HG02571 (cell line): ENCODE data around the gene FGA.

ENCODE experiments used
- ATAC-seq: cut with Tn5 transposase; IDR thresholded peaks from one replicate; pipeline ENCODE4 v1.9.1; 2021; ENCODE audit warnings: mild to moderate bottlenecking, moderate library complexity; ENCODE audit not compliant: unreplicated experiment

FGA gene

GRCh38 chr4:154590329-154591006 lies at the start of gene FGA:
Gene FGA, minus strand, starts transcription at chr4:154590742. Its CDS starts 55 bp downstream, at chr4:154590687.
- ATAC-seq: no peak

GRCh38 chr4:154634058-154634457 lies 43.5 kb upstream of the FGA start:
- no peak for ATAC-seq

- no peak for ATAC-seq
Measured at GRCh38 chr4:154631828-154632227, 41.3 kb upstream of the FGA start.

GRCh38 chr4:154630324-154630723 lies 39.8 kb upstream of the FGA start:
- ATAC-seq: no peak

GRCh38 chr4:154626793-154627484 lies 36.4 kb upstream of the FGA start:
- peak; percentile 91 for ATAC-seq

- ATAC-seq: no peak
Measured at GRCh38 chr4:154625971-154626370, 35.4 kb upstream of the FGA start.

- ATAC-seq: no peak
Measured at GRCh38 chr4:154623995-154624394, 33.5 kb upstream of the FGA start.

- no peak for ATAC-seq
Measured at GRCh38 chr4:154623436-154623835, 32.9 kb upstream of the FGA start.

GRCh38 chr4:154622598-154622997 lies 32.1 kb upstream of the FGA start:
- ATAC-seq: peak; percentile 44

GRCh38 chr4:154620111-154620510 lies 29.6 kb upstream of the FGA start:
- ATAC-seq: no peak

GRCh38 chr4:154618708-154619315 lies 28.3 kb upstream of the FGA start:
- ATAC-seq: peak; percentile 56

- ATAC-seq: no peak
Measured at GRCh38 chr4:154617820-154618317, 27.3 kb upstream of the FGA start.

GRCh38 chr4:154616731-154617130 lies 26.2 kb upstream of the FGA start:
- peak; percentile 97 for ATAC-seq

GRCh38 chr4:154616287-154616686 lies 25.7 kb upstream of the FGA start:
- ATAC-seq: no peak

- no peak for ATAC-seq
Measured at GRCh38 chr4:154615211-154615610, 24.7 kb upstream of the FGA start.

- no peak for ATAC-seq
Measured at GRCh38 chr4:154614306-154614705, 23.8 kb upstream of the FGA start.

GRCh38 chr4:154612472-154613414 lies 22.2 kb upstream of the FGA start, which contains the start of gene FGG:
Gene FGG, minus strand, starts transcription at chr4:154612656. Its CDS starts 47 bp downstream, at chr4:154612609.
- ATAC-seq: no peak

GRCh38 chr4:154611833-154612232 lies 21.3 kb upstream of the FGA start:
- no peak for ATAC-seq

- ATAC-seq: no peak
Measured at GRCh38 chr4:154610582-154610981, 20.0 kb upstream of the FGA start.

- no peak for ATAC-seq
Measured at GRCh38 chr4:154609532-154609931, 19.0 kb upstream of the FGA start.
